ENCODE measurements around the gene TNFSF15. TPM values are rescaled to one million over a fixed set of nuclear protein-coding genes. Genes with fewer than 3 reads are reported as not detected.
A peak's percentile ranks its signal among the peaks of the same experiment; 100 is the strongest.

TNFSF15 gene
- total RNA-seq, 1 donor from 2014 or later: 0.90 TPM

GRCh38 chr9:114825126-114825795, 19.4 kb upstream of the TNFSF15 start:
- no peak for DNase-seq (ENCODE audit: low read depth in 2 of 2)

GRCh38 chr9:114824110-114824509, 18.3 kb upstream of the TNFSF15 start:
- DNase-seq (ENCODE audit: low read depth in 2 of 2): no peak

- DNase-seq (ENCODE audit: low read depth in 2 of 2): no peak
Observed at GRCh38 chr9:114823441-114823840, 17.6 kb upstream of the TNFSF15 start.

- DNase-seq (ENCODE audit: low read depth in 2 of 2): no peak
Observed at GRCh38 chr9:114822708-114823107, 16.9 kb upstream of the TNFSF15 start.

GRCh38 chr9:114820776-114821501, 15.1 kb upstream of the TNFSF15 start:
- no peak for DNase-seq (ENCODE audit: low read depth in 2 of 2)

- no peak for DNase-seq (ENCODE audit: low read depth in 2 of 2)
Observed at GRCh38 chr9:114818178-114818577, 12.3 kb upstream of the TNFSF15 start.

GRCh38 chr9:114813717-114814418, 8.0 kb upstream of the TNFSF15 start:
- DNase-seq (ENCODE audit: low read depth in 2 of 2): no peak

GRCh38 chr9:114811966-114812636, 6.3 kb upstream of the TNFSF15 start:
- no peak for DNase-seq (ENCODE audit: low read depth in 2 of 2)

- peak in 1 of 2 donors; percentile 23 for DNase-seq (ENCODE audit: low read depth in 2 of 2)
Observed at GRCh38 chr9:114811301-114811700, 5.5 kb upstream of the TNFSF15 start.

- DNase-seq (ENCODE audit: low read depth in 2 of 2): no peak
Observed at GRCh38 chr9:114810614-114811013, 4.8 kb upstream of the TNFSF15 start.

GRCh38 chr9:114806526-114806900, 674 bp upstream of the TNFSF15 start:
- no peak for DNase-seq (ENCODE audit: low read depth in 2 of 2)

- DNase-seq (ENCODE audit: low read depth in 2 of 2): peak; percentile 83 to 94
Observed at GRCh38 chr9:114804505-114804904, 1.3 kb downstream of the TNFSF15 start.

- peak in 1 of 2 donors; percentile 9 for DNase-seq (ENCODE audit: low read depth in 2 of 2)
Observed at GRCh38 chr9:114803479-114804265, 2.2 kb downstream of the TNFSF15 start.

- DNase-seq (ENCODE audit: low read depth in 2 of 2): no peak
Observed at GRCh38 chr9:114799925-114800324, 5.9 kb downstream of the TNFSF15 start.

- peak; percentile 12 to 24 for DNase-seq (ENCODE audit: low read depth in 2 of 2)
Observed at GRCh38 chr9:114799441-114799840, 6.4 kb downstream of the TNFSF15 start.

- no peak for DNase-seq (ENCODE audit: low read depth in 2 of 2)
Observed at GRCh38 chr9:114798780-114799427, 6.9 kb downstream of the TNFSF15 start.

GRCh38 chr9:114798101-114798500, 7.7 kb downstream of the TNFSF15 start:
- no peak for DNase-seq (ENCODE audit: low read depth in 2 of 2)

- DNase-seq (ENCODE audit: low read depth in 2 of 2): no peak
Observed at GRCh38 chr9:114792396-114792795, 13.4 kb downstream of the TNFSF15 start.

GRCh38 chr9:114791736-114792135, 14.1 kb downstream of the TNFSF15 start:
- no peak for DNase-seq (ENCODE audit: low read depth in 2 of 2)

GRCh38 chr9:114791312-114791711, 14.5 kb downstream of the TNFSF15 start:
- no peak for DNase-seq (ENCODE audit: low read depth in 2 of 2)

- DNase-seq (ENCODE audit: low read depth in 2 of 2): no peak
Observed at GRCh38 chr9:114790521-114790920, 15.3 kb downstream of the TNFSF15 start.

All from dermis microvascular lymphatic vessel endothelial cell (primary cell).